Measurements from ENCODE around the gene CPAMD8.

DNA sequence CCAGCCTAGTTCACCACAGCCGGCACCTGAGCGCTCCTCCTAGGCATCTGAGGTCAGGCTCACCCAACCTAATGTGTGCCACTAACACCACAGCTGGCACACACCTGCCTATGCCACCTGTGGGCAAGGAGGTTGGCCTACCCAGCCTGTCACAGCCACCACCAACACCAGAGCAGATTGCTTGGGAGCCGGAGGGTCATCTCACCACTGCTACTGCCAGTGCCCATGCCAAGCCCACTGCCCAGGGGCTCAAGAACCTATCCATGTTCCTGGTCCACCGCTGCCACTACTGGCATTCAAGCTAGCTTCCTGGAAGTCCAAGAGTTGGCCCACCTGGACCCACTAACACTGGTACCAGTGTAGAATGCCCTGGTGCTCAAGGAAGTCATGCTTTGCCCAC is 95.3 kb downstream of the CPAMD8 start:
- TF ChIP-seq GATA2 (IDR thresholded peaks at IDR 0.05; ENCODE audit: low read depth, low read length) = no peak
- TF ChIP-seq GATA3 (IDR thresholded peaks at IDR 0.05; ENCODE audit: low read depth, low read length) = no peak
